Measurements from ENCODE around the gene MAPT.
"Not testable (repeated sequence)": the region's sequence is repeated elsewhere in the genome, so short reads cannot be mapped to it uniquely, and the experiment has no call there.

Gene MAPT

GRCh38 chr17:46000292-46000691 lies 105.9 kb downstream of the MAPT start:
- Histone ChIP-seq H3K27ac (ENCODE audit: low read length) (no peak overlapping the region), H3K9me3 (ENCODE audit: insufficient read depth, low read depth, low read length) (no peaks in the 10 kb centered on the region)

DNA sequence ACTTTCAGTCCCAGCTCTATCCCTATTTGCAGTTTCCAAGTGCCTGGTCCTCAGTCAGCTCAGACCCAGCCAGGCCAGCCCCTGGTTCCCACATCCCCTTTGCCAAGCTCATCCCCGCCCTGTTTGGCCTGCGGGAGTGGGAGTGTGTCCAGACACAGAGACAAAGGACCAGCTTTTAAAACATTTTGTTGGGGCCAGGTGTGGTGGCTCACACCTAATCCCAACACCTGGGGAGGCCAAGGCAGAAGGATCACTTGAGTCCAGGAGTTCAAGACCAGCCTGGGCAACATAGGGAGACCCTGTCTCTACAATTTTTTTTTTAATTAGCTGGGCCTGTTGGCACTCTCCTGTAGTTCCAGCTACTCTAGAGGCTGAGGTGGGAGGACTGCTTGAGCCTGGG lies 106.4 kb downstream of the MAPT start:
- Histone ChIP-seq H3K9ac (ENCODE audit: low read depth, low read length) (no peak overlapping the region), H3K4me1 (ENCODE audit: insufficient read depth, low read length) (no peaks in the 10 kb centered on the region), H3K4me3 (ENCODE audit: low read length) (no peak overlapping the region), H3K9me3 (ENCODE audit: insufficient read depth, low read depth, low read length) (no peaks in the 10 kb centered on the region), H3K27me3 (ENCODE audit: insufficient read depth, low read length) (no peaks in the 10 kb centered on the region), H3K27ac (ENCODE audit: low read length) (no peak overlapping the region), H3K36me3 (ENCODE audit: insufficient read depth, low read depth, low read length) (no peaks in the 10 kb centered on the region)

More at GRCh38 chr17:46000292-46000691, 105.9 kb downstream of the MAPT start:
- no peak overlapping the region for H3K4me3 ChIP-seq (ENCODE audit: low read length)
- no peaks in the 10 kb centered on the region for H3K27me3 ChIP-seq (ENCODE audit: insufficient read depth, low read length)
- no peak overlapping the region for H3K9ac ChIP-seq (ENCODE audit: low read depth, low read length)
- no peaks in the 10 kb centered on the region for H3K4me1 ChIP-seq (ENCODE audit: insufficient read depth, low read length)
- no peaks in the 10 kb centered on the region for H3K36me3 ChIP-seq (ENCODE audit: insufficient read depth, low read depth, low read length)

DNA sequence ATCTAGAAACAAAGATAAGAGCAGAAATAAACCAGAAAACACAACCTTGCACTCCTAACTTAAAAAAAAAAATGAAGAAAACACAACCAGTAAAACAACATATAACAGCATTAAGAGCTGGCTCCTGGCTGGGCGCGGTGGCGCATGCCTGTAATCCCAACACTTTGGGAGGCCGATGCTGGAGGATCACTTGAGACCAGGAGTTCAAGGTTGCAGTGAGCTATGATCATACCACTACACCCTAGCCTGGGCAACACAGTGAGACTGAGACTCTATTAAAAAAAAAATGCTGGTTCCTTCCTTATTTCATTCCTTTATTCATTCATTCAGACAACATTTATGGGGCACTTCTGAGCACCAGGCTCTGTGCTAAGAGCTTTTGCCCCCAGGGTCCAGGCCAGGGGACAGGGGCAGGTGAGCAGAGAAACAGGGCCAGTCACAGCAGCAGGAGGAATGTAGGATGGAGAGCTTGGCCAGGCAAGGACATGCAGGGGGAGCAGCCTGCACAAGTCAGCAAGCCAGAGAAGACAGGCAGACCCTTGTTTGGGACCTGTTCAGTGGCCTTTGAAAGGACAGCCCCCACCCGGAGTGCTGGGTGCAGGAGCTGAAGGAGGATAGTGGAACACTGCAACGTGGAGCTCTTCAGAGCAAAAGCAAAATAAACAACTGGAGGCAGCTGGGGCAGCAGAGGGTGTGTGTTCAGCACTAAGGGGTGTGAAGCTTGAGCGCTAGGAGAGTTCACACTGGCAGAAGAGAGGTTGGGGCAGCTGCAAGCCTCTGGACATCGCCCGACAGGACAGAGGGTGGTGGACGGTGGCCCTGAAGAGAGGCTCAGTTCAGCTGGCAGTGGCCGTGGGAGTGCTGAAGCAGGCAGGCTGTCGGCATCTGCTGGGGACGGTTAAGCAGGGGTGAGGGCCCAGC lies 107.3 kb downstream of the MAPT start:
- Histone ChIP-seq H3K27ac (ENCODE audit: low read length) (no peak overlapping the region), H3K4me3 (ENCODE audit: low read length) (no peak overlapping the region), H3K4me1 (ENCODE audit: insufficient read depth, low read length) (no peaks in the 10 kb centered on the region), H3K27me3 (ENCODE audit: insufficient read depth, low read length) (no peaks in the 10 kb centered on the region), H3K9ac (ENCODE audit: low read depth, low read length) (no peak overlapping the region), H3K36me3 (ENCODE audit: insufficient read depth, low read depth, low read length) (no peaks in the 10 kb centered on the region), H3K9me3 (ENCODE audit: insufficient read depth, low read depth, low read length) (no peaks in the 10 kb centered on the region)

DNA sequence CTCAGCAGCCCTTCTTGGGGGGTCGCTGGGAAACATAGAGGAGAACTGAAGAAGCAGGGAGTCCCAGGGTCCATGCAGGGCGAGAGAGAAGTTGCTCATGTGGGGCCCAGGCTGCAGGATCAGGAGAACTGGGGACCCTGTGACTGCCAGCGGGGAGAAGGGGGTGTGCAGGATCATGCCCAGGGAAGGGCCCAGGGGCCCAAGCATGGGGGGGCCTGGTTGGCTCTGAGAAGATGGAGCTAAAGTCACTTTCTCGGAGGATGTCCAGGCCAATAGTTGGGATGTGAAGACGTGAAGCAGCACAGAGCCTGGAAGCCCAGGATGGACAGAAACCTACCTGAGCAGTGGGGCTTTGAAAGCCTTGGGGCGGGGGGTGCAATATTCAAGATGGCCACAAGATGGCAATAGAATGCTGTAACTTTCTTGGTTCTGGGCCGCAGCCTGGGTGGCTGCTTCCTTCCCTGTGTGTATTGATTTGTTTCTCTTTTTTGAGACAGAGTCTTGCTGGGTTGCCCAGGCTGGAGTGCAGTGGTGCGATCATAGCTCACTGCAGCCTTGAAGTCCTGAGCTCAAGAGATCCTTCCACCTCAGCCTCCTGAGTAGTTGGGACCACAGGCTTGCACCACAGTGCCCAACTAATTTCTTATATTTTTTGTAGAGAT lies 108.1 kb downstream of the MAPT start:
- no peak overlapping the region for H3K27ac ChIP-seq (ENCODE audit: low read length)
- H3K36me3 ChIP-seq (ENCODE audit: insufficient read depth, low read depth, low read length) = no peaks in the 10 kb centered on the region
- H3K27me3 ChIP-seq (ENCODE audit: insufficient read depth, low read length) = no peaks in the 10 kb centered on the region
- no peak overlapping the region for H3K9ac ChIP-seq (ENCODE audit: low read depth, low read length)
- H3K4me1 ChIP-seq (ENCODE audit: insufficient read depth, low read length) = no peaks in the 10 kb centered on the region
- no peak overlapping the region for H3K4me3 ChIP-seq (ENCODE audit: low read length)
- no peaks in the 10 kb centered on the region for H3K9me3 ChIP-seq (ENCODE audit: insufficient read depth, low read depth, low read length)

- H3K4me3 ChIP-seq (ENCODE audit: low read length) = no peak overlapping the region
- no peaks in the 10 kb centered on the region for H3K4me1 ChIP-seq (ENCODE audit: insufficient read depth, low read length)
- H3K9me3 ChIP-seq (ENCODE audit: insufficient read depth, low read depth, low read length) = no peaks in the 10 kb centered on the region
- H3K36me3 ChIP-seq (ENCODE audit: insufficient read depth, low read depth, low read length) = no peaks in the 10 kb centered on the region
- H3K9ac ChIP-seq (ENCODE audit: low read depth, low read length) = no peak overlapping the region
- H3K27ac ChIP-seq (ENCODE audit: low read length) = no peak overlapping the region
- H3K27me3 ChIP-seq (ENCODE audit: insufficient read depth, low read length) = no peaks in the 10 kb centered on the region
Observed at GRCh38 chr17:46002973-46003316, 108.6 kb downstream of the MAPT start.

- Histone ChIP-seq H3K27me3 (ENCODE audit: insufficient read depth, low read length) (no peaks in the 10 kb centered on the region), H3K9me3 (ENCODE audit: insufficient read depth, low read depth, low read length) (no peaks in the 10 kb centered on the region), H3K9ac (ENCODE audit: low read depth, low read length) (no peak overlapping the region), H3K4me3 (ENCODE audit: low read length) (no peak overlapping the region), H3K4me1 (ENCODE audit: insufficient read depth, low read length) (no peaks in the 10 kb centered on the region), H3K36me3 (ENCODE audit: insufficient read depth, low read depth, low read length) (no peaks in the 10 kb centered on the region), H3K27ac (ENCODE audit: low read length) (no peak overlapping the region)
Observed at GRCh38 chr17:46003907-46004748, 109.8 kb downstream of the MAPT start.

DNA sequence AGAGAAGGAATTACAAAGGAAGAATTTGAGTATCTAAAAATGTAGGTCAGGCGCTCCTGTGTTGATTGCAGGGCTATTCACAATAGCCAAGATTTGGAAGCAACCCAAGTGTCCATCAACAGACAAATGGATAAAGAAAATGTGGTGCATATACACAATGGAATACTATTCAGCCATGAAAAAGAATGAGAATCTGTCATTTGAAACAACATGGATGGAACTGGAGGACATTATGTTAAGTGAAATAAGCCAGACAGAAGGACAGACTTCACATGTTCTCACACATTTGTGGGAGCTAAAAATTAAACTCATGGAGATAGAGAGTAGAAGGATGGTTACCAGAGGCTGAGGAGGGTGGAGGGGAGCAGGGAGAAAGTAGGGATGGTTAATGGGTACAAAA lies 111.7 kb downstream of the MAPT start:
- not testable (repeated sequence) for H3K27ac ChIP-seq (ENCODE audit: low read length); H3K9ac ChIP-seq (ENCODE audit: low read depth, low read length); H3K4me3 ChIP-seq (ENCODE audit: low read length); H3K36me3 ChIP-seq (ENCODE audit: insufficient read depth, low read depth, low read length); H3K9me3 ChIP-seq (ENCODE audit: insufficient read depth, low read depth, low read length); H3K27me3 ChIP-seq (ENCODE audit: insufficient read depth, low read length); H3K4me1 ChIP-seq (ENCODE audit: insufficient read depth, low read length)

DNA sequence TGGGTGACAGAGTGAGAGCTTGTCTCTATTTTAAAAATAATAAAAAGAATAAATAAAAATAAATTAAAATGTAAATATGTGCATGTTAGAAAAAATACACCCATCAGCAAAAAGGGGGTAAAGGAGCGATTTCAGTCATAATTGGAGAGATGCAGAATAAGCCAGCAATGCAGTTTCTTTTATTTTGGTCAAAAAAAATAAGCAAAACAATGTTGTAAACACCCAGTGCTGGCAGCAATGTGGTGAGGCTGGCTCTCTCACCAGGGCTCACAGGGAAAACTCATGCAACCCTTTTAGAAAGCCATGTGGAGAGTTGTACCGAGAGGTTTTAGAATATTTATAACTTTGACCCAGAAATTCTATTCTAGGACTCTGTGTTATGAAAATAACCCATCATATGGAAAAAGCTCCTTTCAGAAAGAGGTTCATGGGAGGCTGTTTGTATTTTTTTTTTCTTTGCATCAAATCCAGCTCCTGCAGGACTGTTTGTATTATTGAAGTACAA lies 113.2 kb downstream of the MAPT start:
- no peaks in the 10 kb centered on the region for H3K36me3 ChIP-seq (ENCODE audit: insufficient read depth, low read depth, low read length)

DNA sequence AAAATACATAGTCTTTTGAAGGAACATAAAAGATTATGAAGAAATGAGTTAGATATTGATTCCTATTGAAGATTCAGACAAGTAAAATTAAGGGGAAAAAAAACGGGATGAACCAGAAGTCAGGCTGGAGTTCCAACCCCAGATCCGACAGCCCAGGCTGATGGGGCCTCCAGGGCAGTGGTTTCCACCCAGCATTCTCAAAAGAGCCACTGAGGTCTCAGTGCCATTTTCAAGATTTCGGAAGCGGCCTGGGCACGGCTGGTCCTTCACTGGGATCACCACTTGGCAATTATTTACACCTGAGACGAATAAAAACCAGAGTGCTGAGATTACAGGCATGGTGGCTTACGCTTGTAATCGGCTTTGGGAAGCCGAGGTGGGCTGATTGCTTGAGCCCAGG lies 114.2 kb downstream of the MAPT start:
- Histone ChIP-seq H3K4me3 (ENCODE audit: low read length) (no peak overlapping the region), H3K4me1 (ENCODE audit: insufficient read depth, low read length) (no peaks in the 10 kb centered on the region), H3K9me3 (ENCODE audit: insufficient read depth, low read depth, low read length) (no peaks in the 10 kb centered on the region), H3K9ac (ENCODE audit: low read depth, low read length) (no peak overlapping the region), H3K27ac (ENCODE audit: low read length) (no peak overlapping the region), H3K36me3 (ENCODE audit: insufficient read depth, low read depth, low read length) (no peaks in the 10 kb centered on the region), H3K27me3 (ENCODE audit: insufficient read depth, low read length) (no peaks in the 10 kb centered on the region)

More for the DNA sequence above, 113.2 kb downstream of the MAPT start:
- no peaks in the 10 kb centered on the region for H3K27me3 ChIP-seq (ENCODE audit: insufficient read depth, low read length)
- H3K4me3 ChIP-seq (ENCODE audit: low read length) = no peak overlapping the region
- no peaks in the 10 kb centered on the region for H3K9me3 ChIP-seq (ENCODE audit: insufficient read depth, low read depth, low read length)
- no peaks in the 10 kb centered on the region for H3K4me1 ChIP-seq (ENCODE audit: insufficient read depth, low read length)
- H3K9ac ChIP-seq (ENCODE audit: low read depth, low read length) = no peak overlapping the region
- H3K27ac ChIP-seq (ENCODE audit: low read length) = no peak overlapping the region

DNA sequence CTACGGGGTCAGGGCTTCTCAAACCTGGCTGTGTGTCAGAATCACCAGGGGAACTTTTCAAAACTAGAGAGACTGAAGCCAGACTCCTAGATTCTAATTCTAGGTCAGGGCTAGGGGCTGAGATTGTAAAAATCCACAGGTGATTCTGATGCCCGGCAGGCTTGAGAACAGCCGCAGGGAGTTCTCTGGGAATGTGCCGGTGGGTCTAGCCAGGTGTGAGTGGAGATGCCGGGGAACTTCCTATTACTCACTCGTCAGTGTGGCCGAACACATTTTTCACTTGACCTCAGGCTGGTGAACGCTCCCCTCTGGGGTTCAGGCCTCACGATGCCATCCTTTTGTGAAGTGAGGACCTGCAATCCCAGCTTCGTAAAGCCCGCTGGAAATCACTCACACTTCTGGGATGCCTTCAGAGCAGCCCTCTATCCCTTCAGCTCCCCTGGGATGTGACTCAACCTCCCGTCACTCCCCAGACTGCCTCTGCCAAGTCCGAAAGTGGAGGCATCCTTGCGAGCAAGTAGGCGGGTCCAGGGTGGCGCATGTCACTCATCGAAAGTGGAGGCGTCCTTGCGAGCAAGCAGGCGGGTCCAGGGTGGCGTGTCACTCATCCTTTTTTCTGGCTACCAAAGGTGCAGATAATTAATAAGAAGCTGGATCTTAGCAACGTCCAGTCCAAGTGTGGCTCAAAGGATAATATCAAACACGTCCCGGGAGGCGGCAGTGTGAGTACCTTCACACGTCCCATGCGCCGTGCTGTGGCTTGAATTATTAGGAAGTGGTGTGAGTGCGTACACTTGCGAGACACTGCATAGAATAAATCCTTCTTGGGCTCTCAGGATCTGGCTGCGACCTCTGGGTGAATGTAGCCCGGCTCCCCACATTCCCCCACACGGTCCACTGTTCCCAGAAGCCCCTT lies 115.6 kb downstream of the MAPT start:
- Histone ChIP-seq H3K36me3 (ENCODE audit: insufficient read depth, low read depth, low read length) (no peaks in the 10 kb centered on the region), H3K27ac (ENCODE audit: low read length) (no peak overlapping the region), H3K9ac (ENCODE audit: low read depth, low read length) (no peak overlapping the region), H3K9me3 (ENCODE audit: insufficient read depth, low read depth, low read length) (no peaks in the 10 kb centered on the region), H3K27me3 (ENCODE audit: insufficient read depth, low read length) (no peaks in the 10 kb centered on the region), H3K4me1 (ENCODE audit: insufficient read depth, low read length) (no peaks in the 10 kb centered on the region), H3K4me3 (ENCODE audit: low read length) (no peak overlapping the region)

Data from iPS-20b (cell line).